Transverse colon (tissue), 4 donors: ENCODE measurements around the gene EIF2AK3. TPM values are rescaled to one million over a fixed set of nuclear protein-coding genes. Genes with fewer than 3 reads are reported as not detected.

Source experiments
- DNase-seq: peaks from one replicate; pipeline ENCODE4 v3.0.0-alpha.2; 2019
- H3K27ac ChIP-seq, 4 donors: fragments of 200-600 bp; sonication (generic); 2 replicates each; pipeline ENCODE4 v1.5.1; 2016 to 2018; ENCODE audit warnings: inconsistent platforms in 4 of 4
- H3K27me3 ChIP-seq: fragments of 200-600 bp; sonication (generic); 2 replicates; pipeline ENCODE4 v1.5.1; 2017; ENCODE audit warnings: inconsistent platforms
- H3K36me3 ChIP-seq, 4 donors: fragments of 200-600 bp; sonication (generic); 2 replicates each; pipeline ENCODE4 v1.5.1; 2017 to 2019; ENCODE audit warnings: inconsistent platforms in 4 of 4
- H3K4me1 ChIP-seq, 4 donors: fragments of 200-600 bp; sonication (generic); 2 replicates each; pipeline ENCODE4 v1.5.1; 2017 to 2020; ENCODE audit warnings: inconsistent platforms in 4 of 4
- H3K4me3 ChIP-seq, 4 donors: fragments of 200-600 bp; sonication (generic); 1 replicate in 1 of 4; 2 replicates in 3 of 4; pipeline versions ENCODE4 v1.5.1 to v1.6.1; 2017 to 2019; ENCODE audit warnings: inconsistent platforms in 4 of 4
- H3K9me3 ChIP-seq, 2 donors: fragments of 200-600 bp; sonication (generic); 2 replicates each; pipeline ENCODE4 v1.5.1; 2017 to 2019; ENCODE audit warnings: inconsistent platforms in 2 of 2
- EP300 ChIP-seq: sonication (generic); formaldehyde crosslinking; IDR thresholded peaks from one replicate; pipeline ENCODE4 v1.6.1; 2017; ENCODE audit warnings: antibody characterized with exemption, low read depth
- POLR2A ChIP-seq: fragments of 450-650 bp; IDR thresholded peaks from one replicate; pipeline ENCODE4 v1.6.1; 2016; ENCODE audit warnings: antibody characterized with exemption, mild to moderate bottlenecking, moderate library complexity
- POLR2AphosphoS5 ChIP-seq, 3 donors: sonication (generic); formaldehyde crosslinking; IDR thresholded peaks; one replicate each; pipeline ENCODE4 v1.6.1; 2016; ENCODE audit warnings: antibody characterized with exemption in 3 of 3
- WGBS, 2 donors: methylation state at CpG; one replicate each; pipeline ENCODE4 v1.1.5; 2018; ENCODE audit warnings: low coverage in 1 of 2; 5-methylcytosine and 5-hydroxymethylcytosine counted together
- in situ Hi-C, 4 donors: fragments of 200-750 bp; cut with MboI; loops; one replicate each; pipeline versions ENCODE4 v1.15.0 to v1.15.1; 2017; ENCODE audit warnings: low sequenced_read_pairs in 3 of 4, low pct_ligation_motif_present in 1 of 4, low pct_unique_long_range_greater_than_20kb in 1 of 4
- intact Hi-C: fragments of 100-400 bp; cut with DNase I; formaldehyde crosslinking; loops from one replicate; pipeline ENCODE4 v1.15.1; 2023; ENCODE audit warnings: low total_unique reads
- total RNA-seq, 4 donors: library from RNA; depleted of rRNA; stranded (reverse); fragments of >200 nt; gene quantifications; one replicate each; pipeline ENCODE4 v1.1.0, GENCODE V29; 2016
- TF ChIP-seq, protein P1 (sequence below), 5 experiments: fragments of 200-600 bp in 3 of 5; fragments of 450-650 bp in 2 of 5; sonication (generic) in 3 of 5; IDR thresholded peaks; 1 replicate in 2 of 5; 2 replicates in 3 of 5; pipeline ENCODE4 v1.5.1; 2016 to 2017; ENCODE audit warnings: antibody characterized with exemption in 5 of 5, inconsistent platforms in 3 of 5, mild to moderate bottlenecking in 2 of 5, moderate library complexity in 1 of 5

EIF2AK3 gene
- total RNA-seq, 4 donors from 2014 or later: 19.5 to 44.8 (median 32.9) TPM

DNA sequence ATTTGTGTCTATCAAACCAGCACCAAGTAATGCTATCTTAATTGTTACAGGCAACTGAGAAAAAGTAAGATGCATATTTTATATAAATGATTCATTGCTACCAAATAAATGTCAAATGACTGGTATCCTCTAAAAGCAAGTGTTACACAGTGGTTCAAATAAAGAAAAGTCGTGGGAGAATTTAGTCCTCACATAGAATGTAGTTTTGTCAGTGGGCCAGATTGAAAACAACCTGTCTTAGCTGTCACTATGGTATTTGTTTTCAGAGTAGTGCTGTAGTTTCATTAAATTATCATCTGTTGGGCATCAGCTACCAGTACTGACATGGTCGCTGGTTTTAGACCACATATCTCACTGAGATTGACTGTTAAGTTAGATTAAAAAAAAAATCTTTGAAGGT, 10.2 kb upstream of the EIF2AK3 start:
- intact Hi-C loops (no loop called here), in situ Hi-C loops (no loop called here)
- DNase-seq: no peak
- Histone ChIP-seq H3K36me3 (no peaks in the 10 kb centered on the region), H3K4me3 (no peak overlapping the region), H3K27ac (no peak overlapping the region), H3K4me1 (no peaks in the 10 kb centered on the region), H3K9me3 (no peaks in the 10 kb centered on the region), H3K27me3 (peaks cover 11% of the 10 kb centered on the region)
- 75 to 82% methylated on average over 2 of the region's 2 CpGs for WGBS, 2 donors
- TF ChIP-seq, protein P1, sequence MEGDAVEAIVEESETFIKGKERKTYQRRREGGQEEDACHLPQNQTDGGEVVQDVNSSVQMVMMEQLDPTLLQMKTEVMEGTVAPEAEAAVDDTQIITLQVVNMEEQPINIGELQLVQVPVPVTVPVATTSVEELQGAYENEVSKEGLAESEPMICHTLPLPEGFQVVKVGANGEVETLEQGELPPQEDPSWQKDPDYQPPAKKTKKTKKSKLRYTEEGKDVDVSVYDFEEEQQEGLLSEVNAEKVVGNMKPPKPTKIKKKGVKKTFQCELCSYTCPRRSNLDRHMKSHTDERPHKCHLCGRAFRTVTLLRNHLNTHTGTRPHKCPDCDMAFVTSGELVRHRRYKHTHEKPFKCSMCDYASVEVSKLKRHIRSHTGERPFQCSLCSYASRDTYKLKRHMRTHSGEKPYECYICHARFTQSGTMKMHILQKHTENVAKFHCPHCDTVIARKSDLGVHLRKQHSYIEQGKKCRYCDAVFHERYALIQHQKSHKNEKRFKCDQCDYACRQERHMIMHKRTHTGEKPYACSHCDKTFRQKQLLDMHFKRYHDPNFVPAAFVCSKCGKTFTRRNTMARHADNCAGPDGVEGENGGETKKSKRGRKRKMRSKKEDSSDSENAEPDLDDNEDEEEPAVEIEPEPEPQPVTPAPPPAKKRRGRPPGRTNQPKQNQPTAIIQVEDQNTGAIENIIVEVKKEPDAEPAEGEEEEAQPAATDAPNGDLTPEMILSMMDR (IDR thresholded peaks at IDR 0.05): no peak
- TF ChIP-seq POLR2AphosphoS5 (IDR thresholded peaks at IDR 0.05): no peak
- no peak for TF ChIP-seq EP300
- TF ChIP-seq POLR2A: no peak

GRCh38 chr2:88636026-88636425, 8.8 kb upstream of the EIF2AK3 start:
- H3K4me3 ChIP-seq: no peak overlapping the region
- in situ Hi-C loops: no loop called here
- intact Hi-C loops: no loop called here
- no peaks in the 10 kb centered on the region for H3K36me3 ChIP-seq
- TF ChIP-seq EP300: no peak
- no peak for TF ChIP-seq POLR2A
- TF ChIP-seq, protein P1 (IDR thresholded peaks at IDR 0.05): no peak
- TF ChIP-seq POLR2AphosphoS5 (IDR thresholded peaks at IDR 0.05): no peak
- DNase-seq: no peak
- no peaks in the 10 kb centered on the region for H3K9me3 ChIP-seq
- 100% methylated on average over 1 of the region's 1 CpG; no CpG with 5 or more reads in 1 of the 2 donors for WGBS, 2 donors
- peaks cover 11% of the 10 kb centered on the region for H3K27me3 ChIP-seq
- no peak overlapping the region for H3K27ac ChIP-seq
- no peaks in the 10 kb centered on the region for H3K4me1 ChIP-seq

- Histone ChIP-seq H3K36me3 (no peaks in the 10 kb centered on the region), H3K4me3 (no peak overlapping the region), H3K27me3 (no peaks in the 10 kb centered on the region), H3K9me3 (no peaks in the 10 kb centered on the region), H3K4me1 (peaks cover 7 to 9% (median 8%) of the 10 kb centered on the region in 4 donors), H3K27ac (no peak overlapping the region)
- DNase-seq: no peak
- in situ Hi-C loops (no loop called here), intact Hi-C loops (no loop called here)
- TF ChIP-seq, protein P1 (IDR thresholded peaks at IDR 0.05): no peak
- TF ChIP-seq EP300 (no peak), POLR2A (no peak), POLR2AphosphoS5 (IDR thresholded peaks at IDR 0.05) (no peak)
- WGBS, 2 donors: 90 to 93% methylated on average over 2 to 3 of the region's 3 CpGs
Measured at GRCh38 chr2:88632569-88632968, 5.3 kb upstream of the EIF2AK3 start.

DNA sequence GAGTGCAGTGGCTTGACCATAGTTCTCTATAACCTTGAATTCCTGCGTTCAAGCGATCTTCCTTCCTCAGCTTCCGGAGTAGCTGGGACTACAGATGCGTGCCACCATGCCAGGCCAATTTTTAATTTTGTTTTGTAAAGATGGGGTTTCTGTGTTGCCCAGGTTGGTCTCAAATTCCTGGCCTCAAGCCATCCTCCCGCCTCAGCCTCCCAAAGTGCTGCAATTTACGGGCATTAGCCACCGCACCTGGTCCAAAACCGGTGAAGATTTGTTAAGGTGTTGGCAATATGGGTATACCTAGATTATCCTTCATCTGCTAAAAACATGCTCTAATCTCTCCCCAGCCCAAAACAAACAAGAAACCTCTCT, 1.3 kb upstream of the EIF2AK3 start:
- H3K4me1 ChIP-seq: peaks cover 10 to 33% (median 20%) of the 10 kb centered on the region in 4 donors
- no peaks in the 10 kb centered on the region for H3K36me3 ChIP-seq
- peak overlapping the region; percentile 92 to 99 (median 96) for H3K27ac ChIP-seq
- TF ChIP-seq POLR2AphosphoS5 (IDR thresholded peaks at IDR 0.05) (no peak), POLR2A (no peak), EP300 (no peak)
- TF ChIP-seq, protein P1 (IDR thresholded peaks at IDR 0.05): no peak
- 75 to 87% methylated on average over 5 to 8 of the region's 8 CpGs for WGBS, 2 donors
- intact Hi-C loops (no loop called here), in situ Hi-C loops (no loop called here)
- no peak for DNase-seq
- H3K9me3 ChIP-seq: no peaks in the 10 kb centered on the region
- H3K27me3 ChIP-seq: no peaks in the 10 kb centered on the region
- peak overlapping the region in 3 of 4 donors; percentile 40 to 50 (median 44) for H3K4me3 ChIP-seq
